Frontal cortex (tissue), 4 donors: Measurements from ENCODE around the gene AFG1L. TPM values are rescaled to one million over a fixed set of nuclear protein-coding genes. Genes with fewer than 3 reads are reported as not detected.

Experiments
- DNase-seq, 2 donors: peaks; one replicate each; pipeline ENCODE4 v3.0.0; 2012; ENCODE audit warnings: low spot score in 2 of 2
- FAIRE-seq: peaks from 2 replicates; lab custom pipeline; 2012; peaks lifted over from hg19 to GRCh38; lab: Jason Lieb, UNC
- small RNA-seq: library from RNA; depleted of rRNA; stranded (forward); fragments of <200 nt; gene quantifications from one replicate; pipeline ENCODE3, GENCODE V24; 2014
- total RNA-seq: library from RNA; depleted of rRNA; stranded (reverse); fragments of >200 nt; gene quantifications from one replicate; pipeline ENCODE4 v1.2.3, GENCODE V29; 2014
- donor health status: control.
- donor health status: control.
- donor health status: control.

AFG1L gene
- total RNA-seq, 1 donor from 2014 or later: 10.2 TPM

GRCh38 chr6:108561742-108562502 is 267.1 kb downstream of the AFG1L start:
- FAIRE-seq: no peak
- DNase-seq: no peak

GRCh38 chr6:108562503-108562993 is 267.7 kb downstream of the AFG1L start:
- FAIRE-seq: no peak
- DNase-seq: peak in 1 of 2 donors; percentile 36

- FAIRE-seq (no peak), DNase-seq (no peak)
These were observed 268.4 kb downstream of the AFG1L start for GRCh38 chr6:108563292-108563691.

- DNase-seq: peak in 1 of 2 donors; percentile 23
- no peak for FAIRE-seq
These were observed 269.3 kb downstream of the AFG1L start for GRCh38 chr6:108564178-108564577.

GRCh38 chr6:108565091-108565766 is 270.4 kb downstream of the AFG1L start:
- DNase-seq (no peak), FAIRE-seq (no peak)

GRCh38 chr6:108565893-108566292 is 271.0 kb downstream of the AFG1L start:
- DNase-seq (peak in 1 of 2 donors; percentile 24), FAIRE-seq (no peak)

GRCh38 chr6:108566406-108566805 is 271.6 kb downstream of the AFG1L start:
- DNase-seq (no peak), FAIRE-seq (no peak)

GRCh38 chr6:108568101-108568500 is 273.2 kb downstream of the AFG1L start:
- FAIRE-seq (no peak), DNase-seq (no peak)

GRCh38 chr6:108568551-108569305 is 273.9 kb downstream of the AFG1L start:
- DNase-seq: no peak
- no peak for FAIRE-seq

- no peak for DNase-seq
- FAIRE-seq: no peak
These were observed 275.7 kb downstream of the AFG1L start for GRCh38 chr6:108570517-108570916.

- FAIRE-seq: no peak
These were observed 279.7 kb downstream of the AFG1L start for GRCh38 chr6:108574457-108575141.

More at GRCh38 chr6:108574457-108575141, 279.7 kb downstream of the AFG1L start:
- DNase-seq: no peak

Small RNA genes within 50 kb of the gene (small RNA-seq; reads per million reads assigned to genes)
- gene AL356121.1: not detected
- not detected for gene AL391646.1
- not detected for gene RNA5SP212
- not detected for gene RNU6-1144P
- gene RNU6-770P: not detected
- gene Z98742.2: not detected

Other genes starting within 250 kb of the AFG1L start
- gene OSTM1, start 220.3 kb upstream of the AFG1L start, total RNA-seq: 50.1 TPM
- gene NR2E1, start 129.0 kb upstream of the AFG1L start, total RNA-seq: 6.1 TPM
- 210 TPM for gene SNX3, start 34.0 kb upstream of the AFG1L start, total RNA-seq